GM18867 (cell line): Measurements from ENCODE around the gene PLEKHG4B.

ENCODE experiments used
- ATAC-seq: cut with Tn5 transposase; IDR thresholded peaks from one replicate; pipeline ENCODE4 v1.9.1; 2021; ENCODE audit warnings: mild to moderate bottlenecking, moderate library complexity; ENCODE audit not compliant: unreplicated experiment

PLEKHG4B gene

DNA sequence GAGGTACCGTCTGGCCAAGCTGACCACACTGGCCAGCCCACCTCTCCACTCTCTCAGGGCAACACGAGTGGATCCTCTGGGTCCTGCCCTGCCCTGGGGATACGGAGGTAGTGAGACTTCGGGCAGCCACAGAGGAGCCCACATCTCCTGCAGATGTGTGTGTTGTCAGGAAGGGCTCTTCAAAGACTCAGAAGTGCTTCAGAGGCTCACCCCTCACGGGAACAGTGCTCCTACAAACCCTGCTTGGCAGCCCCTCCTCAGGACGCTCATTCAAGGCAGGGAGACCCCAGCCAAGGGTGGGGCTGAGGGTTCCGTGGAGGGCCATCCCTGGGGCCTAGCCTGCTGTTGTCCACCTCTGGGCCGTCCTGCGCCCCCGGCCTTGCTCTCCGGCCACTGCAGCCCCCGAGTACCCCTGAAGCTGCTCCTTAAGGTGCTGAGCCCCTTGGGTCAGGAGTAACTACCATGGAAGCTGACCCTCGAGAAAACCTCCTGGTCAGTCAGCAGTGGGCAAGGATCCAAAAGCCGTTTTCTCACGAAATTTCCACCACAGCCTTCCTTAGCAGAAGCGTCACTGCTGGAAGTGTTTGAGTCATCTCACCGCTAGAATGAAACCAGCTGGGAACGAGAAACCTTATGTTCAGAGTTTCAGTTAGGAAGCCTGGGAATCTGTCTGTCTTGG, 76.2 kb downstream of the PLEKHG4B start:
- ATAC-seq, result no peak

- no peak for ATAC-seq
These were observed 77.2 kb downstream of the PLEKHG4B start for GRCh38 chr5:169071-169727.

DNA sequence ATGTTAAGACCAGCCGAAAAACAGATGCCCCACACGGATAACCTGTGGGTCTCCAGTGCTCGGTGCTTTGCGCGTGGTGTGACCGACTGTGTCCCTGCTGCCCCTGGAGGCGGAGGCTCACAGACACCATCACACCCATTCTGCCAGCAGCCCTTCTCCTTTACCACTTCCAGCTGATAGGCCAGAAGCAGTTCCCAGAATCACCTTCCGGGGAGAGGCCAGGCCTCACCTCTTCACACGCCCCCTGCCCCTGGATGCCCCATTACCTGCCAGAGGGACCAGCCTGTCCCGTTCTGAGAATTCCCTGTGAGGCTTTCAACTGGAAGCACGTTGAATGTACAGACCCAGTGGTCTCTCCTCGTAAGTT, 77.7 kb downstream of the PLEKHG4B start:
- no peak for ATAC-seq

GRCh38 chr5:170971-171800, 79.2 kb downstream of the PLEKHG4B start:
- no peak for ATAC-seq

DNA sequence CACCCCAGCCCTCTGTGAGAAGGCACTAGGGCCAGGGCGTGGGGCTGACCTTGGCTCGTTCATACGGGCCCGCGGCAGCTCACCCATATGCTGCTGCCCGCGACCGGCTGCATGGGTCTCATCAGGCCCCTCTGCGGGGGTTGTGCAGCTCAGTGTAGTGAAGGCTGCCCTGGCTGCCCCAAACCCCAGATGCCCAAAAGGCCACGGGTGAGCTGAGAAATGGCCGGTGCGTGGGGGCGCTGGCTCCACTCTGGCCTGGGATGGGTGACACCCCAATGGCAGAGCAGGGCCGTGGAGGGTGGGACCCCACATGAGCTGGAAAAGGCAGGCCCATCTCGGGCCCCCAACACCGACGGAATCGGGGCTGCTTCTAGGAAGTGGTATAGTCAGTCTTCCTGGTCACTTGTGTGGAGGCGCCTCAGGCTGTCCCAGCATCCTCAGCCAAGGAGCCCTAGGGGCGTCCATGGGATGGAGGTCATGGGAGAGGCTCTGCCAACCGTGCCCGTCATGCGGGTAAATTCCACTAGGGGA, 79.9 kb downstream of the PLEKHG4B start:
- ATAC-seq, result no peak

DNA sequence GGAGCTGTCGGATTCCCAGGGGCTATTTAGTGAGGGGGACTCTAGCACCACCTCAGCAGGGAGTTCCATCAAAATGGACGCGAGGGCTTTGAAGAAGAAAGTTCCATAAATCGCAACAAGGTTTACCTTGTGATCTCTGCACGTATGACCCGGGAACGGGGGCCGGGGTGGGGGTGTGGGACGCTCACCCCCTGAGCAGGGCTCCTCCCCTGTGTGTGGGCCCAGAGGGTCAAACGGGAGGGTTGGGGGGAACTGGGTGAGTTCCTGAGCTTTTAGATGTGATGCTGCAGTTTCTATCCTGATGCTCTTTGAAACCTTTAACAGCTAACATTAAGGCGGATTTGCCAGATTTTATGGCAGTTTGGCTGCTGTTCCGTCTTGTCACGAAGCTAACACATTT, 80.5 kb downstream of the PLEKHG4B start:
- ATAC-seq, result no peak

DNA sequence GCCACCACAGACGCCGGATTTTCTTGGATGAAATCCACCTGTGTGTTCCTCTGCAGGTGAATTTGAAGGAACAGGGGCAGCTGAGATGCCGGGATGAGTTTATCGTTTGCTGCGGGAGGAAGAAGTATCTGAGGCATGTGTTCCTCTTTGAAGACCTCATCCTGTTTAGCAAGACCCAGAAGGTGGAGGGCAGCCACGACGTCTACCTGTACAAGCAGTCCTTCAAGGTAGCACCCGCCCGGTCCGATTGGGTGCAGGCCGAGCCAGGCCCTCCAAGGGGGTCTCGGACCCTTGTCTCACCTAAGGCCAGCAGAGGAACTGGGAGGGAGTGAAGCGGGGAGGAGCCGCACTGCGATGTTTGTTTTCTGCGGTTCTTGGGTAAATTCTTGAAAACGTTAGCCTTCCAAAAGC, 80.9 kb downstream of the PLEKHG4B start:
- ATAC-seq, result no peak

DNA sequence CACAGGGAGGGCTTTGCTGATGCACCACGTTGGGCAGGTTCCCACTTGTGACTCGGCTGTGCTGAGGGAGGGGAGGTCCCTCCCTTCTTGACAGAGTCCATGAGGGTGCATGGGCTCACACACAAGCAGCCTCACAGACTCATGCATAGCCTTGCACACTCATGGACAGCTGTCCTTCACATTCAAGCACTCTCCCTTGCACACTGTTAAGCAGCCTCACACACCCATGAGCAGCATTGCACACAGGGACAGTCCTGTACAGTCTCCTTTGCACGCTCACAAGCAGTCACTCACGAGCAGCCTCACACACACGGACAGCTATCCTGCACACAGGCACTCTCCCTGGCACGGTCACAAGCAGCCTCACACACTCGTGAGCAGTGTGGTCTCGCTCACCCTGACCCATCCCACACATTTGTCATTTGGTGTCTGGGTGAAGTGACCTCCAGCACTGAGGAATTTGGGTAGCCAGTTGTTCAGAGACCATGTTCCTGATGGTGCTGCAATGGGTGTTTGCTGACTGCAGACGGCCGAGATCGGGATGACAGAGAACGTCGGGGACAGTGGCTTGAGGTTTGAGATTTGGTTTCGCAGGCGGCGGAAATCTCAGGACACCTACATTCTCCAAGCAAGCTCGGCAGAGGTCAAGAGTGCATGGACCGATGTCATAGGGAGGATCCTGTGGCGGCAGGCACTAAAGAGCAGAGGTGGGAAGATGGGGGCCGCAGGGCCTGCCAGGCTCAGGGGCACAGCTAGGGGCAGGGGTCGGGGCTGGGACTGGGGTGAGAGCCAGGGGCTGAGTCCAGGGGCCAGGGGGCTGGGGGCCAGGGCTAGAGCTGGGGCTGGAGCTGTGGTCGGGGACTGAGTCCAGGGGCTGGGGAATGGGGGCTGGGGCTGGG, 81.7 kb downstream of the PLEKHG4B start:
- ATAC-seq, result no peak

DNA sequence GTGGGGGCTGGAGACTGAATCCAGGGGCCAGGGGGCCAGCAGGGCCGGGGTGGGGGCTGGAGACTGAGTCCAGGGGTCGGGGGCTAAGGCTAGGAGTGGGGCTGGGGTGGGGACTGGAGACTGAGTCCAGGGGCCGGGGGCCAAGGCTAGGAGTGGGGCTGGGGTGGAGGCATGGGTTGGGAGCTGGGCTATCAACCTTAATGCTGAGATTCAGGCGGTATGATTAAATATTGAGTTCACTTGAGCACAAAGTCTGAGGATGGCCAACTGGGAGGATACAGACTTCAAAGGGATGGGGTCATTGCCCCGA, 82.3 kb downstream of the PLEKHG4B start:
- no peak for ATAC-seq

GRCh38 chr5:174876-175465, 83.0 kb downstream of the PLEKHG4B start:
- ATAC-seq, result no peak

- ATAC-seq, result no peak
These were observed 84.4 kb downstream of the PLEKHG4B start for GRCh38 chr5:176296-176823.

- no peak for ATAC-seq
These were observed 86.1 kb downstream of the PLEKHG4B start for GRCh38 chr5:178110-178509.

GRCh38 chr5:179401-179800, 87.4 kb downstream of the PLEKHG4B start:
- ATAC-seq, result no peak

DNA sequence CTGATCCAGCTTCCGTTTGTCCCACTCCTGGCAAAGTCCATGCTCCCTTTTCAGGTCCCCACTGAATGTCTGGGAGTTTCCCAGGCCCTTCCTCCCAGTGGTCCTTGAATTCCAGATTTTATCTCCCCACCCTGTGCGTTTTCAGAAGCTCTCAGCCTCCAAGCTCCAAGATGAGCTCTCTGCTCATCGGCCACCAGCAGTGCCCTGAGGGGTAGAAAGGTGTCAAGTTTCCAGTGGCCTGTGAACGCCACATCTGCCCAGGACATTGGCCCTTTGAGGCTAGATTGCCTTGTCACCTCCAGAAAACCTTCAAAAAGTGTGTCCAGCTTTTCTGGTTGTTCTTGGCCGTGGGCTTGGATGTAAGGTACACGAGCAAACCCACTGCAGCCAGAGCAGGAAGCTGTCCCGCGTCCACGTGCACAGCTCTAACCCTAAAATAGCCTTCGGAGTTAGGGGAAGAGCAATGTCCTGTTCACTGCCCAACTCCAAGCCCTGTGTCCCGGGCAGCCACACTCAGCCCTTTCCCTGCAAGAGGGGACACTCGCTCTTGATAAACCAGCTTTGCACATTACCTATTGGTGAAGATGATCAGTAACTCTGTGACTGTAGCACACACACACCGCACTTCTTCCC, 88.4 kb downstream of the PLEKHG4B start:
- ATAC-seq, result no peak

- ATAC-seq, result no peak
These were observed 89.2 kb downstream of the PLEKHG4B start for GRCh38 chr5:181160-181559.

- no peak for ATAC-seq
These were observed 89.6 kb downstream of the PLEKHG4B start for GRCh38 chr5:181566-181965.

DNA sequence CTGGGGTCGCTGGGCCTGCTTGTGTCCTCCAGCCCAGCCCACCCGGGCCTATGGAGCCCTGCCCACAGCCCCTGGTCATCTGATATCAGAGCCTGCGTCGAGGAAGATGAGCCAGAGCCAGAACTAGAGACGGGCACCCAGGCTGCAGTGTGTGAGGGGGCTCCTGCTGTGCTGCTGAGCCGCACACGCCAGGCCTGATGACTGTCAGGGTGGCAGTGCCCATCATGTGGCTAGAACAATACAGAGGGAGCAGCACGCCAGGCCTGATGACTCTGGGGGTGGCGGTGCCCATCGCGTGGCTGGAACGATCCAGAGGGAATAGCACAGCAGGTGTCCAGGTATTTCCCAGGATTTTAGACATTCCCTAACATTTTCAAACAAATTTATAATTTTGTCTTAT, 90.2 kb downstream of the PLEKHG4B start:
- ATAC-seq, result no peak

DNA sequence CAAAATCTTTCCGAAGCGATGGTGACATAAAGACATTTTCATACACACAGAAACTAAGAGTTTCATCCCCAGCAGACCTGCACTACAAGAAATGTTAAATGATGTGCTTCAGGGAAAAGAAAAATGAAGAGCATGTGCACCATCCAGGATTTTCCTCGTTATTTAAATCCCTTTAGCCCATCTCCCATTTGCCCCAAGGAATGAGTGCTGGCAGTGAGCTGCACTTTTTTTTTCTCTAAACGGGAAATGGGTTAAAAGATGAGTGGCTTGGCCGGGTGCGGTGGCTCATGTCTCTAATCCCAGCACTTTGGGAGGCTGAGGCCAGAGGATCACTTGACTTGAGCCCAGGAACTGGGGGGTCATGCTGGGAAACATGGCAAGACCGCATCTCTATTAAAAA, 92.5 kb downstream of the PLEKHG4B start:
- ATAC-seq, result no peak

GRCh38 chr5:185095-186070, 93.4 kb downstream of the PLEKHG4B start:
- ATAC-seq, result no peak
